SKM-1 treated with dmso at 0.1 percent for 144 hours (cell line): ENCODE measurements around the gene GNAL.

Experiments
- DNase-seq: peaks from one replicate; lab custom pipeline; 2025; ENCODE audit not compliant: unreplicated experiment; lab: John Stamatoyannopoulos, UW

Gene GNAL

GRCh38 chr18:11719621-11720020 lies 30.6 kb downstream of the GNAL start:
- no peak for DNase-seq

DNA sequence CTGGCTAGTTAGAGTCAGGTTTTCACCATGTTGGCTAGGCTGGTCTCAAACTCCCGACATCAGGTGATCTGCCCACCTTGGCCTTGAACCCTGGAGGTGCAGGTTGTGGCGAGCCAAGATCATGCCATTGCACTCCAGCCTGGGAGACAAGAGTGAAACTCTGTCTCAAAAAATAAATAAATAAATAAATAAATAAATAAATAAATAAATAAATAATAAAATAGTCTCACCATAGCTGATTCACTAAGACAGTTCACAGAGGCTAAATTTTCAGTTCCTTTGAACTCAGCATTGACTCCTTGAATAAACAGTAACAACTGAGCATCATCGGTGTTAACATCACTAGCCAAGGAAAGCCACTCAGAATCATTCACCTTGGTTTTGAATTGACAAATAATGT lies 32.7 kb downstream of the GNAL start:
- DNase-seq = no peak

GRCh38 chr18:11724781-11725180 lies 35.7 kb downstream of the GNAL start:
- no peak for DNase-seq

DNA sequence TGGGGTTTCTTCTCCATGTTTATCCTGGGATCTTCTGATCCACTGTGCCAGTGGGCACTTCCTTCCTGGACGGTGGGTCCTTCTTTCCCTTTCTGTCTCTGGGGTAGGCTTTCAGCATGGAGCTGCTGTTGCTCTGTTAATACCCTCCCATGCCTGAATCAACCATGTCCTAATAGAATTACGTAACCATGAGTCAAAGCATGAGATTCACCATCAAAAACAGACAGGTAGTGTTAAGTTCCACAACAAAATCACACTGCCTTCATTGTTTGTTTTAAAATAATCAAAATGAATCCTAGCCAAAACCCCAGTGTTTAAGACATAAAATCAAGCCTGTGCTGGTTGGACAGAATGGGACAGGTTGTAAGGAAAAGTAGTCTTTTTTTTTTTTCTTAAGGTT lies 37.5 kb downstream of the GNAL start:
- DNase-seq = no peak

GRCh38 chr18:11728249-11728648 lies 39.2 kb downstream of the GNAL start:
- DNase-seq = no peak

DNA sequence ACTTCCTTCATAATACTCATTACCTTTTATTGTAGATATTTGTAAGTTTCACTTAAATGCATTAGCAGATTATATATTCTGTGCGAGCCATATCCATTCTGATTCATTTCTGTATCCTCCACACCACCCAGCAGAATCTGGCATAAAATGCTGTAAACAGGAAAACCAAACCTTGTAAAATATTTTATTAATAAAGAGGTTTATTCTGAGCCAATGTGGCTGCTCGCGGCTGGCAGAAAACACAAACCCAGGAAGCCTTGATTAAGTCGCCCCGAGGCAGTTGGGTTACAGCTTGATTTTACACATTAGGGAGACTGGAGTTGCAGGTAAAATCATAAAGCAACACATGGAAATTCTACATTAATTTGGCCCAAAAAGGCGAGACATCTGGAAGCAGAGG lies 40.5 kb downstream of the GNAL start:
- no peak for DNase-seq

GRCh38 chr18:11733031-11733430 lies 44.0 kb downstream of the GNAL start:
- DNase-seq = peak; percentile 65

DNA sequence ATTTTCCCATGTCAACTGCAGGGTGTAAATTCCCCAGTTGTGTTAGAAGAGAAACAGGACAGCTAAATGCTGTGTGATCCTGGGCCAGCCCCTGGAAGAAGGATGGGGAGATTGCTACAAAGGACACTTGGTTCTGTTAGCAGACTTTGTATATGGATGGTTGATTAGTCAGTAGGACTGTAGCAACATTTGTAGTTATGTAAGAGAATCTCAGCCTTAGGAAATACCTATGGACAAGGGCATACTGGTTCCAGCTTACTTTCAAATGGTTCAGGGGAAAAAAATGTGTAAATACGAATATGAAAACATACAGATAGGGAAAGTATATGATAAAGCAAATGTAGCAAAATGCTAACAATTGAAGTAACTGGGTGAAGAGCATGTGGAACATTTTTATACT lies 47.6 kb downstream of the GNAL start:
- DNase-seq = peak; percentile 23

GRCh38 chr18:11739893-11740292 lies 50.8 kb downstream of the GNAL start:
- DNase-seq = no peak

GRCh38 chr18:11740461-11740860 lies 51.4 kb downstream of the GNAL start:
- no peak for DNase-seq

DNA sequence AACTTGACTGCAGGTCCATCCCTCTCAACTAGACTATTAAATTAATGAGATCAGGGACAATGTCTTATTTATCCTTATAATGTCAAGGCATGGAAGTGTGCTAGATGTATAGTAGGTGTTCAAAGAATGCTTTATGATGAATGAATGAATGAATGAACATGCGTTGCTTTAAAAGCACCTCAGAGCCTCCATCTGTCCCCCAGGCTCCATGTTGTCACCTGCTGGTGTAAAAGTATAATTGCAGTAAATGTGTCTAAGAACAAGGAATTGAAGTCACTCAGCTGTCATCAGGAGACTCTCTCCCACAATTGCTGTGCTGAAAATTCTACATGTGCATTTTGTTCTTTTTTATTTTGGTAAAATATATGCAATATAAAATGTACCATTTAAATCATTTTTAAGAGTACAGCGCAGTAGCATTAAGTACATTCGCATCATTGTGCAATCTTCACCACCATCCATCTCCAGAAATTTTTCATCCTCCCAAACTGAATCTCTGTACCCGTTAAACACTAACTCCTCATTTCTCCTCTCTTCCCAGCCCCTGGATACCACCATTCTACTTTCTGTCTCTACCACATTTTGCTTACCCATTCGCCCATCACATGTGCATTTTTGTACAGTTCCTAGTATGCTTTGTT lies 52.6 kb downstream of the GNAL start:
- peak; percentile 42 for DNase-seq

- no peak for DNase-seq
These were observed 56.5 kb downstream of the GNAL start for GRCh38 chr18:11745521-11745920.

- no peak for DNase-seq
These were observed 58.2 kb downstream of the GNAL start for GRCh38 chr18:11747286-11747685.

- DNase-seq = no peak
These were observed 58.7 kb downstream of the GNAL start for GRCh38 chr18:11747731-11748130.

DNA sequence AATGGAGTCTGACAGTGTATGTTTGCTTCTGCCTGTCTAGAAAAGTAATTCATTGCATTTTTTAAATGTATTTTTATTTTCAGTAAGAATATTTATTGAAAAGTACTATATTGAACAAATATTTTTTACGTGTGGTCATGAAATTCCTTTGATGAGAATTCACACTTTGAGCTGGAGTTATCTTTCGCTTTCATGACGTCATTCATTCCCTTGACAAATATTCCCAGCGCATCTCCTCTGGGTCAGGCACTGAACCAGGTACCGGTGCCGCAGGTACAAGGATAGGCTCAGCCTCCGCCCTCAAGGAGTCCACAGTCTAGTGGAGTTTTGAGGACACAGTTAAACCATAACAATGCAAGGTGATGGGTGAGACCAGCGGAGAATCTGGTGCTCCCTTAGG lies 60.2 kb downstream of the GNAL start:
- DNase-seq = no peak

DNA sequence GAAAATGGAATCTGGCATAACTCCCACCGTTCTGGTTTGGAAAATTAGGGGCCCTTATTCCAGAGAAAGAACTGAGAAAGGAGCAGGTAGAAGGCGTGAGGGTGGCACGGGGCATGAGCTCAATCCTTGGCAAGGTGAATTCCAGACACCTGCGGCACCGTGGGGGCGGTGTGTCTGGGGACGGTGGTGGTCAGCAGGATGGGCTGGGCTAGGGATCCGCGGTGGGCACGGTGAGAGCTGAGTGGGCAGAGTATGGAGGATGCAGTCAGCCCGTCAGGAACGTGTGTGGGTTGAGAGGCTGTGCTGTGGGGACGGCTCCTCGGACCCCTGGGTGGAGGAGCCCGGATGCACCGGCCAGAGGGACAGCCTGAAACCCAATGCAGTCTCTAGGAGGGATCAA lies 61.1 kb downstream of the GNAL start:
- no peak for DNase-seq

GRCh38 chr18:11750581-11751310 lies 61.7 kb downstream of the GNAL start:
- DNase-seq = no peak

DNA sequence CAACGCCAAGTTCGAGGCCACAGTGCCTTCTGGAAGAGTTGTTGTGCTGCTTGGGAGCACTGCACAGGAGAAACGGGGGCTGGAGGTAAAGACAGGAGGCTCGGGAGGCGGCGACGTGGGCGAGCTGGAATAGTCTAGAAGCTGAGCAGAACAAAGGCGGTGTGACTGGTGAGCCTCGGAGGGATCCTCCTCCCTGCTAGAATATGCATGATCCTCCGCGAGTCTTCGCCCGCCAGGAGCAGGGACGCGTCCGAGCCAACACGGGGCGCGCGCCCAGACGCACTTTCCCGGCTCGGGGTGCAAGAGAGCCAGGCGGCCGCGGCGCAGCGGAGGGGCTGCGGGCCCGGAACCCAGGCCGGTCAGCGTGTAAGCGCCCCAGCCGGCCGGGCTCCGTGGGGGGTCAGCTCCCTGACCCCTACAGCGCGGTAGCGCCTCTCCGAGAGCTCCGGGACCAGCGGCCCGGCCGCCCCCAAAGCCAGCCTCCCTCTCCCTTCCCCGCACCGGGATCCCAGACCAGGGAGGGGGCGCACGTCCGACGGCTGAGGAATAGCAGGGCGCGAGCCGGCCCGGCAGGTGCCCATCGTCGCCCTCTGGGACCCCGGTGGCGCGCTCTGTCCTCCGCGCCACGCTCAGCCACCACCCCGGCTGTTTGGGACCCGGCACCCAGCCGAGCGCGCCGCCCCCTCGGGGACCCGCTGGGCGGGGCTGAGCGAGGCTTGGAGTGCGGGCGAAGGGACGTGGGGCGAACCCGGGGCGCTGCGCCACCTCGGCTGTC lies 62.5 kb downstream of the GNAL start:
- DNase-seq = no peak

DNA sequence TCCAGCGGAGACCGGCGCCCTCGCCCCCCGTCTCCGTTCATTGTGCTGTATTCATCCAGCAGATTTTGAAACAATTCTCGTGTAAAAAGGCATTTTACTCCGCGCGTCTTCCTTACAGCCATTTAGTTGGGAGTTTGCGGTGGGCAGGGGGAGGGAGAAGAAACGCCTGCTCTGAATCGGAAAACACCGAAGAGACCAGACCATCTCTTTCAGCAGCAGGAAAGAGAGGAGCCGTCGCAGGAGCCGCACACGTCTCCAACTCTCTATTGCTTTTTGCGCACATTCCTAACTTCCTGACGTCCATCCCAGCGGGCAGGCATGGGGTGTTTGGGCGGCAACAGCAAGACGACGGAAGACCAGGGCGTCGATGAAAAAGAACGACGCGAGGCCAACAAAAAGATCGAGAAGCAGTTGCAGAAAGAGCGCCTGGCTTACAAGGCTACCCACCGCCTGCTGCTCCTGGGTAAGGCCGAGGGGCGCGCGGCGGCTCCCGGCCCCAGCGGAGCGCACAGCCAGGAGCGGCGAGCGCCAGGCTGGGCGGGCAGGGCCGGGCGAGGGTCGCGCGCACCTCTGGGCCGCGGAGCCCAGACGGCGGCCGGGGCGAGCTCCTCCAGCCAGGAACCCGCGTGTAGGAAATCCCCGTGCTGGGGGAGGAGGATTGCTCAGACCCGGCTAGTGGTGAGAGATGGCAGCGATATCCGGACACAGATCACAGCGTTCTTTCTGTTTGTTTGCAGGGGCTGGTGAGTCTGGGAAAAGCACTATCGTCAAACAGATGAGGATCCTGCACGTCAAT lies 63.2 kb downstream of the GNAL start:
- no peak for DNase-seq

DNA sequence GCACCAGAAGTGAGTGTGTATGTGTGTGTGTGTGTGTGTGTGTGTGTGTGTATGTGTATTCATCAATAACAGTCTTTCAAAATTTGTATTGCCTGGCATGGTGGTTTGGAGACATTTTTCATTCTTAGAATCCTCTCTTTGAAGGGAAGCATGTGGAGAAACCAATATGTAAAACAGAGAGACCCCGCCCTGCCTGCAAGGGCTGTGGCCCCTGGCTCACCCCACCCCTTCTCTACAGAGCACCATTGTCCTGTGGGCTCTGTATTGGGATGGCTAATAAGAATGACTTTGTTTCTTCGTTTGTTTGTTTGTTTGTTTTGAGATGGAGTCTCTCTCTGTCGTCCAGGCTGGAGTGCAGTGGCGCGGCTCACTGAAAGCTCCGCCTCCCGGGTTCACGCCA lies 65.9 kb downstream of the GNAL start:
- no peak for DNase-seq

- no peak for DNase-seq
These were observed 68.1 kb downstream of the GNAL start for GRCh38 chr18:11757084-11757590.
